OCI-M2 (cell line): ENCODE data around the gene DHX15.
A peak's percentile ranks its signal among the peaks of the same experiment; 100 is the strongest.

Experiments
- DNase-seq: peaks from one replicate; lab custom pipeline; 2025; ENCODE audit not compliant: unreplicated experiment; lab: John Stamatoyannopoulos, UW

The DHX15 gene

GRCh38 chr4:24584211-24584850 lies at the start of gene DHX15:
TSS of gene DHX15 (minus strand) at chr4:24584554. CDS start at chr4:24584393, 161 bp downstream.
- DNase-seq = peak; percentile 75

- DNase-seq = no peak
These were observed 47.7 kb upstream of the DHX15 start for GRCh38 chr4:24632011-24632410.

- DNase-seq = no peak
These were observed 46.6 kb upstream of the DHX15 start for GRCh38 chr4:24630937-24631336.

- DNase-seq = no peak
These were observed 40.7 kb upstream of the DHX15 start for GRCh38 chr4:24625091-24625490.

GRCh38 chr4:24624381-24624780 lies 40.0 kb upstream of the DHX15 start:
- no peak for DNase-seq

GRCh38 chr4:24622146-24622834 lies 37.9 kb upstream of the DHX15 start:
- no peak for DNase-seq

GRCh38 chr4:24615977-24616376 lies 31.6 kb upstream of the DHX15 start:
- DNase-seq = no peak

GRCh38 chr4:24614881-24615280 lies 30.5 kb upstream of the DHX15 start:
- no peak for DNase-seq

GRCh38 chr4:24613502-24613901 lies 29.1 kb upstream of the DHX15 start:
- no peak for DNase-seq

- DNase-seq = no peak
These were observed 27.2 kb upstream of the DHX15 start for GRCh38 chr4:24611575-24611974.

GRCh38 chr4:24607334-24607733 lies 23.0 kb upstream of the DHX15 start:
- no peak for DNase-seq

GRCh38 chr4:24605216-24605615 lies 20.9 kb upstream of the DHX15 start:
- no peak for DNase-seq

- no peak for DNase-seq
These were observed 20.3 kb upstream of the DHX15 start for GRCh38 chr4:24604558-24605214.

GRCh38 chr4:24603343-24603742 lies 19.0 kb upstream of the DHX15 start:
- DNase-seq = no peak

- DNase-seq = no peak
These were observed 16.8 kb upstream of the DHX15 start for GRCh38 chr4:24601121-24601520.

- no peak for DNase-seq
These were observed 14.9 kb upstream of the DHX15 start for GRCh38 chr4:24599275-24599674.

GRCh38 chr4:24598025-24598424 lies 13.7 kb upstream of the DHX15 start:
- no peak for DNase-seq

GRCh38 chr4:24595659-24596058 lies 11.3 kb upstream of the DHX15 start:
- no peak for DNase-seq

- DNase-seq = no peak
These were observed 10.5 kb upstream of the DHX15 start for GRCh38 chr4:24594887-24595286.

- DNase-seq = no peak
These were observed 5.1 kb upstream of the DHX15 start for GRCh38 chr4:24589448-24589847.

- DNase-seq = no peak
These were observed 4.0 kb upstream of the DHX15 start for GRCh38 chr4:24588216-24588954.
